MM.1S (cell line): Measurements from ENCODE around the gene TSPAN3.
A peak's percentile ranks its signal among the peaks of the same experiment; 100 is the strongest.

Experiments used
- DNase-seq: peaks from one replicate; pipeline ENCODE4 v3.0.0-alpha.2; 2015
- H2AFZ ChIP-seq: fragments of 300-600 bp; sonication (generic); 2 replicates; pipeline ENCODE4 v1.6.0; 2016; ENCODE audit warnings: antibody characterized with exemption, low read length
- H3F3A ChIP-seq: fragments of 300-600 bp; sonication (generic); 2 replicates; pipeline ENCODE4 v1.6.1; 2016; ENCODE audit warnings: mild to moderate bottlenecking, antibody characterized with exemption, low read length, moderate library complexity, mixed read lengths; ENCODE audit not compliant: insufficient read depth
- H3K27ac ChIP-seq: fragments of 300-600 bp; sonication (generic); 2 replicates; pipeline ENCODE4 v1.5.1; 2016; ENCODE audit warnings: mild to moderate bottlenecking, low read length
- H3K27me3 ChIP-seq: fragments of 300-600 bp; sonication (generic); replicated peaks from 2 replicates; pipeline ENCODE4 v1.6.0; 2016; ENCODE audit warnings: low read length; ENCODE audit not compliant: insufficient read depth
- H3K36me3 ChIP-seq: fragments of 300-600 bp; sonication (generic); replicated peaks from 2 replicates; pipeline ENCODE4 v1.6.1; 2016; ENCODE audit warnings: mild to moderate bottlenecking, low read length, mixed read lengths; ENCODE audit not compliant: insufficient read depth
- H3K4me1 ChIP-seq: fragments of 300-600 bp; sonication (generic); 2 replicates; pipeline ENCODE4 v1.6.1; 2016; ENCODE audit warnings: low read length, mixed read lengths
- H3K4me2 ChIP-seq: fragments of 300-600 bp; sonication (generic); 2 replicates; pipeline ENCODE4 v1.6.0; 2016; ENCODE audit warnings: low read depth, low read length
- H3K4me3 ChIP-seq: fragments of 300-600 bp; sonication (generic); 2 replicates; pipeline ENCODE4 v1.5.1; 2016; ENCODE audit warnings: low read length, mixed read lengths
- H3K79me2 ChIP-seq: fragments of 300-600 bp; sonication (generic); 2 replicates; pipeline ENCODE4 v1.6.1; 2016; ENCODE audit warnings: mixed run types, low read length, mixed read lengths
- H3K9ac ChIP-seq: fragments of 300-600 bp; sonication (generic); 2 replicates; pipeline ENCODE4 v1.6.1; 2016; ENCODE audit warnings: low read length, mixed read lengths
- H3K9me2 ChIP-seq: fragments of 300-600 bp; sonication (generic); replicated peaks from 2 replicates; pipeline ENCODE4 v1.6.1; 2016; ENCODE audit warnings: mild to moderate bottlenecking, low read length, mixed read lengths; ENCODE audit not compliant: insufficient read depth
- H3K9me3 ChIP-seq: fragments of 300-600 bp; sonication (generic); replicated peaks from 2 replicates; pipeline ENCODE4 v1.6.1; 2016; ENCODE audit warnings: mild to moderate bottlenecking, low read length, mixed read lengths; ENCODE audit not compliant: insufficient read depth
- H4K20me1 ChIP-seq: fragments of 300-600 bp; sonication (generic); 2 replicates; pipeline ENCODE4 v1.6.1; 2016; ENCODE audit warnings: mild to moderate bottlenecking, low read length, moderate library complexity, mixed read lengths; ENCODE audit not compliant: insufficient read depth
- CTCF ChIP-seq: fragments of 300-600 bp; sonication (generic); IDR thresholded peaks from 2 replicates; pipeline ENCODE4 v1.5.1; 2016; ENCODE audit warnings: antibody characterized with exemption, low read length, mixed read lengths
- EZH2 ChIP-seq: fragments of 300-600 bp; sonication (generic); optimal IDR thresholded peaks from 2 replicates; pipeline ENCODE3; 2017; ENCODE audit warnings: low read depth, mild to moderate bottlenecking, antibody characterized with exemption, low read length, mixed read lengths
- EZH2phosphoT487 ChIP-seq: fragments of 300-600 bp; sonication (generic); IDR thresholded peaks from 2 replicates; pipeline ENCODE4 v1.6.1; 2018; ENCODE audit warnings: antibody characterized with exemption, low read length

Gene TSPAN3

GRCh38 chr15:77060546-77060945 is 10.4 kb downstream of the TSPAN3 start:
- H3K4me2 ChIP-seq, result peak overlapping the region; percentile 80

DNA sequence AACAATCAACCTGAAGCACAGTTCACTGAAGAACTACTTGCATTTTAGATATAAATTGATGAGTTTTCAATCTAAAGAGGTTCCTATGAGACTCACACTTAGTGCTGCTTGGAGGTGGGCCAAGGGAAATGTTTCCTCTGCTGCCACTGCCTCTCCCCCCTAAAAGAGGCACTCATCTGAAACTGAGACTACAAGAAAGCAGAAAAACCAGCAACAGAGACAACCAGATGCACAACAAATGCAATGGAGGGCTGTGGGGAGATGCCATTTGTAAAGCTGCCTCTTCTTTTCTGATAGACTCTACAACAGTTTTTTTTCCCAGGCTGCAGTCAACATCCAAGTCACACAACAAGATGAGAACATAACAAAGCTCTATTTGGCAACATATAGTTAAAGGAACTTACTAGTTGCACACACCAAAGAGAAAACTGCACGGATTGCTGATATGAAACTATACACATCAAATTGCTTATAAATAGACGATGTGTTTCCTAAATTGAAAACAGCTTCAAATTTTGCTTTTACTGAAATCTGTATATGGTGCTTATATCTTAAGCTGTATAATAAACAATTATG is 11.0 kb downstream of the TSPAN3 start:
- Histone ChIP-seq H2AFZ (0 out of 2 replicates have a peak overlapping the region, but pooled peaks have one; percentile 4), H3K79me2 (peaks cover 69% of the 10 kb centered on the region), H3K4me3 (peak overlapping the region; percentile 40)

More at GRCh38 chr15:77060546-77060945, 10.4 kb downstream of the TSPAN3 start:
- no peaks in the 10 kb centered on the region for H3K27me3 ChIP-seq
- H3K4me1 ChIP-seq, result peaks cover 27% of the 10 kb centered on the region
- H3K79me2 ChIP-seq, result peaks cover 69% of the 10 kb centered on the region
- peak overlapping the region; percentile 65 for H3K27ac ChIP-seq
- no peak overlapping the region for H2AFZ ChIP-seq
- peak overlapping the region; percentile 21; the same call in 1 of the 2 replicates for H3K9ac ChIP-seq
- H3K4me3 ChIP-seq, result peak overlapping the region; percentile 40
- H3K9me3 ChIP-seq, result no peaks in the 10 kb centered on the region
- H3K36me3 ChIP-seq, result no peaks in the 10 kb centered on the region
- H3K9me2 ChIP-seq, result no peaks in the 10 kb centered on the region
- DNase-seq, result peak; percentile 21
- H4K20me1 ChIP-seq, result no peaks in the 10 kb centered on the region
- peaks cover 22% of the 10 kb centered on the region for H3F3A ChIP-seq
- TF ChIP-seq EZH2 (no peak), CTCF (no peak), EZH2phosphoT487 (no peak)

DNA sequence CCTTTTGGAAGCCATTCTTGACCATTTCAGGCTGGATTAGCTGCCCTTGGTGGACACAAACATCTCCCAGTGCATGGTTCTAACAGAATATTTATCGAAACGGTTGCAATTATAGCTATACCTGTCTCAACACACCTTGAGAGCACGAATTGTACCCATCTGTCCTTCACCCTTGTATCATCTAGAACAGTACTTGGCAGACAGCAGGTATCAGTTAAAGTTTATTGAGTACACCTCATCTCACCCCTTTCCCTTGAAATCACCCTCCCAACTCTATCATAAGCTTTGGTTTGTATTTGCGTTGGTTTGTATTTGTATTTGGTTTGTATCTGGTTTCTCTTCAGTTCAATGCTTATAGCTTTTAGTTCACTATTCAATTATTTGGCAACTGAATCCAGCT is 12.4 kb downstream of the TSPAN3 start:
- Histone ChIP-seq H3K9me2 (no peaks in the 10 kb centered on the region), H3K79me2 (peaks cover 55% of the 10 kb centered on the region), H3F3A (peaks cover 22% of the 10 kb centered on the region), H3K27me3 (no peaks in the 10 kb centered on the region), H3K4me1 (peaks cover 27% of the 10 kb centered on the region), H3K4me2 (no peak overlapping the region), H3K27ac (no peak overlapping the region), H4K20me1 (no peaks in the 10 kb centered on the region), H2AFZ (no peak overlapping the region), H3K9me3 (no peaks in the 10 kb centered on the region), H3K4me3 (no peak overlapping the region), H3K36me3 (no peaks in the 10 kb centered on the region), H3K9ac (no peak overlapping the region)
- DNase-seq, result no peak
- no peak for TF ChIP-seq CTCF
- TF ChIP-seq EZH2phosphoT487, result no peak
- no peak for TF ChIP-seq EZH2

More for the DNA sequence above, 11.0 kb downstream of the TSPAN3 start:
- Histone ChIP-seq H3K9me2 (no peaks in the 10 kb centered on the region), H3K4me1 (peaks cover 27% of the 10 kb centered on the region), H3K27ac (peak overlapping the region; percentile 65), H4K20me1 (no peaks in the 10 kb centered on the region), H3K9ac (peak overlapping the region; percentile 21; the same call in 1 of the 2 replicates), H3F3A (peaks cover 22% of the 10 kb centered on the region), H3K4me2 (peak overlapping the region; percentile 80), H3K27me3 (no peaks in the 10 kb centered on the region), H3K36me3 (no peaks in the 10 kb centered on the region), H3K9me3 (no peaks in the 10 kb centered on the region)
- DNase-seq, result peak; percentile 59
- TF ChIP-seq EZH2 (no peak), EZH2phosphoT487 (no peak), CTCF (no peak)
